Mammary epithelial cell (primary cell): ENCODE data around the gene CYREN.

Source experiments
- CTCF ChIP-seq, 2 donors: IDR thresholded peaks in 1 of 2; conservative IDR thresholded peaks in 1 of 2; 2 replicates each; pipeline ENCODE4 v1.5.1; 2011 to 2012; ENCODE audit warnings: inconsistent platforms in 2 of 2, low read length in 2 of 2, mild to moderate bottlenecking in 2 of 2, control low read depth in 1 of 2, low read depth in 1 of 2; ENCODE audit not compliant: insufficient read depth in 1 of 2; ENCODE audit errors: extremely low read depth in 1 of 2
- EZH2 ChIP-seq: IDR thresholded peaks from 2 replicates; pipeline ENCODE4 v1.6.1; 2012; ENCODE audit warnings: low read length, inconsistent platforms, borderline replicate concordance

GRCh38 chr7:135186841-135187253 is 16.3 kb upstream of the CYREN start:
- no peak for TF ChIP-seq CTCF (conservative IDR thresholded peaks at IDR 0.05 in 1 of 2, IDR thresholded peaks at IDR 0.05 in 1 of 2; ENCODE audit: extremely low read depth in 1 of 2, insufficient read depth in 1 of 2, low read depth in 1 of 2, low read length in 2 of 2)
- no peak for TF ChIP-seq EZH2
